HL-60 (cell line): ENCODE results near the gene CERS6.

Experiments
- CTCF ChIP-seq: IDR thresholded peaks from one replicate; pipeline ENCODE4 v1.5.1; 2011; ENCODE audit warnings: low read length, control low read depth, inconsistent platforms; ENCODE audit not compliant: insufficient read depth
- POLR2AphosphoS5 ChIP-seq: IDR thresholded peaks from 2 replicates; pipeline ENCODE4 v1.6.1; 2012; ENCODE audit warnings: low read depth
- REST ChIP-seq: IDR thresholded peaks from 2 replicates; pipeline ENCODE4 v1.6.1; 2012; ENCODE audit warnings: low read depth; ENCODE audit not compliant: insufficient replicate concordance

GRCh38 chr2:168723275-168723899, 267.3 kb downstream of the CERS6 start:
- TF ChIP-seq CTCF (no peak), POLR2AphosphoS5 (no peak), REST (no peak)
